ENCODE data around the gene GALNT2.

GRCh38 chr1:230292689-230293389 is 225.8 kb downstream of the GALNT2 start:
- TF ChIP-seq, protein P1, sequence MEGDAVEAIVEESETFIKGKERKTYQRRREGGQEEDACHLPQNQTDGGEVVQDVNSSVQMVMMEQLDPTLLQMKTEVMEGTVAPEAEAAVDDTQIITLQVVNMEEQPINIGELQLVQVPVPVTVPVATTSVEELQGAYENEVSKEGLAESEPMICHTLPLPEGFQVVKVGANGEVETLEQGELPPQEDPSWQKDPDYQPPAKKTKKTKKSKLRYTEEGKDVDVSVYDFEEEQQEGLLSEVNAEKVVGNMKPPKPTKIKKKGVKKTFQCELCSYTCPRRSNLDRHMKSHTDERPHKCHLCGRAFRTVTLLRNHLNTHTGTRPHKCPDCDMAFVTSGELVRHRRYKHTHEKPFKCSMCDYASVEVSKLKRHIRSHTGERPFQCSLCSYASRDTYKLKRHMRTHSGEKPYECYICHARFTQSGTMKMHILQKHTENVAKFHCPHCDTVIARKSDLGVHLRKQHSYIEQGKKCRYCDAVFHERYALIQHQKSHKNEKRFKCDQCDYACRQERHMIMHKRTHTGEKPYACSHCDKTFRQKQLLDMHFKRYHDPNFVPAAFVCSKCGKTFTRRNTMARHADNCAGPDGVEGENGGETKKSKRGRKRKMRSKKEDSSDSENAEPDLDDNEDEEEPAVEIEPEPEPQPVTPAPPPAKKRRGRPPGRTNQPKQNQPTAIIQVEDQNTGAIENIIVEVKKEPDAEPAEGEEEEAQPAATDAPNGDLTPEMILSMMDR (IDR thresholded peaks at IDR 0.05), result no peak
- TF ChIP-seq ZFX (IDR thresholded peaks at IDR 0.05; ENCODE audit: borderline replicate concordance), result no peak
